Neuronal stem cell (in vitro differentiated cells): ENCODE measurements around the gene MDN1.
A peak's percentile ranks its signal among the peaks of the same experiment; 100 is the strongest.
"Not testable (repeated sequence)": the region's sequence is repeated elsewhere in the genome, so short reads cannot be mapped to it uniquely, and the experiment has no call there.

Experiments
- DNase-seq: peaks from one replicate; pipeline ENCODE4 v3.0.0-alpha.2; 2013; ENCODE audit warnings: low spot score
- H2AFZ ChIP-seq: one replicate; pipeline ENCODE4 v1.6.1; 2013; ENCODE audit warnings: mild to moderate bottlenecking, low read length, inconsistent platforms
- H2AK5ac ChIP-seq: 2 replicates; pipeline ENCODE4 v1.6.1; 2013; ENCODE audit warnings: low read depth, mild to moderate bottlenecking, inconsistent platforms, low read length, moderate library complexity, mixed read lengths
- H2BK120ac ChIP-seq: 2 replicates; pipeline ENCODE4 v1.6.1; 2013; ENCODE audit warnings: low read depth, mild to moderate bottlenecking, inconsistent platforms, low read length, moderate library complexity, mixed read lengths
- H2BK12ac ChIP-seq: one replicate; pipeline ENCODE4 v1.6.1; 2013; ENCODE audit warnings: low read length, inconsistent platforms
- H2BK15ac ChIP-seq: 2 replicates; pipeline ENCODE4 v1.6.1; 2013; ENCODE audit warnings: mild to moderate bottlenecking, low read length, inconsistent platforms, mixed read lengths
- H2BK5ac ChIP-seq: one replicate; pipeline ENCODE4 v1.6.1; 2013; ENCODE audit warnings: inconsistent platforms, mild to moderate bottlenecking, low read length, moderate library complexity
- H3K14ac ChIP-seq: one replicate; pipeline ENCODE4 v1.6.1; 2013; ENCODE audit warnings: low read length, inconsistent platforms
- H3K18ac ChIP-seq: 2 replicates; pipeline ENCODE4 v1.6.1; 2013; ENCODE audit warnings: low read length, inconsistent platforms
- H3K23ac ChIP-seq: 2 replicates; pipeline ENCODE4 v1.6.1; 2013; ENCODE audit warnings: low read depth, mild to moderate bottlenecking, mixed read lengths, low read length, inconsistent platforms; ENCODE audit not compliant: poor library complexity
- H3K27ac ChIP-seq: replicated peaks from 3 replicates; pipeline ENCODE4 v1.5.1; 2013; ENCODE audit warnings: low read length, inconsistent platforms
- H3K27me3 ChIP-seq, 3 experiments: 2 replicates each; pipeline ENCODE4 v1.6.1; 2013; ENCODE audit warnings: low read length in 3 of 3, mild to moderate bottlenecking in 2 of 3, inconsistent platforms in 1 of 3, low read depth in 1 of 3, mixed read lengths in 1 of 3, moderate library complexity in 1 of 3; ENCODE audit not compliant: control insufficient read depth in 3 of 3, insufficient read depth in 3 of 3
- H3K36me3 ChIP-seq, 2 donors: replicated peaks in 1 of 2; 2 replicates each; pipeline ENCODE4 v1.6.1; 2013; ENCODE audit warnings: low read length in 2 of 2; ENCODE audit not compliant: control insufficient read depth in 2 of 2, insufficient read depth in 2 of 2
- H3K4ac ChIP-seq: 2 replicates; pipeline ENCODE4 v1.6.1; 2013; ENCODE audit warnings: inconsistent platforms, mild to moderate bottlenecking, low read length, moderate library complexity
- H3K4me1 ChIP-seq, 2 donors: 1 replicate in 1 of 2; 2 replicates in 1 of 2; pipeline ENCODE4 v1.6.1; 2013; ENCODE audit warnings: low read length in 2 of 2, low read depth in 1 of 2; ENCODE audit not compliant: control insufficient read depth in 2 of 2, insufficient read depth in 1 of 2
- H3K4me2 ChIP-seq: one replicate; pipeline ENCODE4 v1.6.1; 2013; ENCODE audit warnings: mild to moderate bottlenecking, low read length, inconsistent platforms; ENCODE audit not compliant: insufficient read depth, poor library complexity, severe bottlenecking
- H3K4me3 ChIP-seq, 2 donors: 2 replicates each; pipeline ENCODE4 v1.5.1; 2013; ENCODE audit warnings: low read length in 2 of 2, mild to moderate bottlenecking in 2 of 2, inconsistent platforms in 1 of 2, moderate library complexity in 1 of 2
- H3K79me1 ChIP-seq: one replicate; pipeline ENCODE4 v1.6.1; 2013; ENCODE audit warnings: low read depth, mild to moderate bottlenecking, inconsistent platforms, low read length, moderate library complexity
- H3K9ac ChIP-seq: one replicate; pipeline ENCODE4 v1.6.1; 2013; ENCODE audit warnings: mild to moderate bottlenecking, low read depth, low read length, inconsistent platforms; ENCODE audit not compliant: poor library complexity
- H3K9me3 ChIP-seq, 2 donors: replicated peaks in 1 of 2; 2 replicates each; pipeline versions ENCODE3 to v1.6.1; 2013; ENCODE audit warnings: low read length in 2 of 2, mild to moderate bottlenecking in 2 of 2, inconsistent platforms in 1 of 2, low read depth in 1 of 2, mixed read lengths in 1 of 2, moderate library complexity in 1 of 2; ENCODE audit not compliant: control insufficient read depth in 2 of 2, insufficient read depth in 1 of 2
- H4K8ac ChIP-seq: one replicate; pipeline ENCODE4 v1.6.1; 2013; ENCODE audit warnings: low read depth, mild to moderate bottlenecking, inconsistent platforms, low read length, moderate library complexity
- H4K91ac ChIP-seq: one replicate; pipeline ENCODE4 v1.6.1; 2013; ENCODE audit warnings: low read length, low read depth, mild to moderate bottlenecking, inconsistent platforms; ENCODE audit not compliant: poor library complexity
- WGBS, 2 donors: extraction: QIAGEN DNeasy Blood & Tissue Kit; methylation state at CpG; one replicate each; pipeline ENCODE4 v1.1.7; 2013; ENCODE audit warnings: missing lambda C conversion rate in 2 of 2, mixed read lengths in 1 of 2; ENCODE audit not compliant: insufficient read length in 2 of 2, insufficient replicate concordance in 1 of 2; ENCODE audit errors: extremely low coverage in 2 of 2; 5-methylcytosine and 5-hydroxymethylcytosine counted together

The MDN1 gene

GRCh38 chr6:89818977-89819335, 638 bp downstream of the MDN1 start:
- Histone ChIP-seq H3K4me3 (peak overlapping the region; percentile 83 to 94), H3K9ac (peak overlapping the region; percentile 96)
- no CpG with 5 or more reads among the region's 14 CpGs for WGBS, 2 donors

GRCh38 chr6:89817481-89817880, 2.1 kb downstream of the MDN1 start:
- Histone ChIP-seq H3K27ac (no peak overlapping the region), H2AFZ (no peak overlapping the region), H3K9ac (no peak overlapping the region), H2BK15ac (no peak overlapping the region), H3K4me2 (peak overlapping the region; percentile 36), H3K18ac (no peak overlapping the region), H3K9me3 (no peaks in the 10 kb centered on the region), H2AK5ac (no peak overlapping the region), H3K4ac (no peak overlapping the region), H3K36me3 (peaks cover 0 to 3% of the 10 kb centered on the region in 2 donors), H3K14ac (no peak overlapping the region), H4K8ac (no peak overlapping the region), H2BK120ac (no peak overlapping the region), H4K91ac (no peak overlapping the region), H3K4me3 (no peak overlapping the region), H2BK12ac (no peak overlapping the region), H3K27me3 (no peaks in the 10 kb centered on the region), H3K23ac (no peak overlapping the region), H3K79me1 (peaks cover 6% of the 10 kb centered on the region), H3K4me1 (peaks cover 2 to 7% of the 10 kb centered on the region in 2 donors), H2BK5ac (no peak overlapping the region)
- WGBS, 2 donors, result no CpG with 5 or more reads among the region's 3 CpGs
- DNase-seq, result no peak

More at GRCh38 chr6:89818977-89819335, 638 bp downstream of the MDN1 start:
- Histone ChIP-seq H3K27me3 (no peaks in the 10 kb centered on the region), H4K8ac (peak overlapping the region; percentile 78), H3K9me3 (no peaks in the 10 kb centered on the region), H3K4me2 (peak overlapping the region; percentile 94), H4K91ac (no peak overlapping the region), H2BK15ac (no peak overlapping the region), H2AK5ac (peak overlapping the region; percentile 24), H3K4ac (no peak overlapping the region), H3K36me3 (peaks cover 0 to 3% of the 10 kb centered on the region in 2 donors), H3K14ac (no peak overlapping the region), H3K23ac (peak overlapping the region; percentile 94), H3K18ac (no peak overlapping the region), H3K4me1 (peaks cover 2 to 7% of the 10 kb centered on the region in 2 donors), H2AFZ (peak overlapping the region; percentile 83), H3K79me1 (peaks cover 6% of the 10 kb centered on the region), H3K27ac (peak overlapping the region; percentile 57), H2BK12ac (no peak overlapping the region), H2BK5ac (peak overlapping the region; percentile 7), H2BK120ac (no peak overlapping the region)
- DNase-seq, result peak; percentile 41

GRCh38 chr6:89813422-89813821, 6.2 kb downstream of the MDN1 start:
- H3K9me3 ChIP-seq, H4K91ac ChIP-seq, H4K8ac ChIP-seq, H2AK5ac ChIP-seq, DNase-seq, H2BK15ac ChIP-seq, H3K27ac ChIP-seq, H3K14ac ChIP-seq, H3K9ac ChIP-seq, H3K23ac ChIP-seq, H3K4me3 ChIP-seq, H3K36me3 ChIP-seq, H3K4me2 ChIP-seq, H2BK5ac ChIP-seq, H3K79me1 ChIP-seq, H2AFZ ChIP-seq, H3K18ac ChIP-seq, H3K4ac ChIP-seq, H2BK120ac ChIP-seq, H3K27me3 ChIP-seq, H3K4me1 ChIP-seq, H2BK12ac ChIP-seq: not testable (repeated sequence)
- no CpG with 5 or more reads among the region's 3 CpGs for WGBS, 2 donors

- Histone ChIP-seq H2BK120ac (no peak overlapping the region), H3K4me1 (no peaks in the 10 kb centered on the region), H3K14ac (no peak overlapping the region), H3K27ac (no peak overlapping the region), H2AFZ (no peak overlapping the region), H3K9ac (no peak overlapping the region), H3K27me3 (no peaks in the 10 kb centered on the region), H3K9me3 (no peaks in the 10 kb centered on the region), H3K4me2 (no peak overlapping the region), H3K18ac (no peak overlapping the region), H3K23ac (no peak overlapping the region), H3K4ac (no peak overlapping the region), H2BK12ac (no peak overlapping the region), H4K91ac (no peak overlapping the region), H3K79me1 (peaks cover 2% of the 10 kb centered on the region), H2AK5ac (no peak overlapping the region), H4K8ac (no peak overlapping the region), H3K36me3 (peaks cover 2 to 9% of the 10 kb centered on the region in 2 donors), H2BK15ac (no peak overlapping the region), H3K4me3 (no peak overlapping the region), H2BK5ac (no peak overlapping the region)
- WGBS, 2 donors, result no CpG with 5 or more reads among the region's 3 CpGs
- no peak for DNase-seq
These were observed 12.0 kb downstream of the MDN1 start for GRCh38 chr6:89807581-89807980.
